ENCODE measurements around the gene AACS. TPM values are rescaled to one million over a fixed set of nuclear protein-coding genes. Genes with fewer than 3 reads are reported as not detected.

Gene AACS
- total and polyA plus RNA-seq, 3 donors from 2014 or later: 26.0 to 44.8 (median 31.7) TPM

- H3K27ac ChIP-seq: no peak overlapping the region
- 68 to 75% methylated on average over 6 of the region's 6 CpGs for WGBS, 2 donors
- DNase-seq: no peak
- no peak overlapping the region for H3K4me3 ChIP-seq
- intact Hi-C loops (cut with DNase I; ENCODE audit: low total_unique reads): no loop called here
- no peak for TF ChIP-seq CTCF (IDR thresholded peaks at IDR 0.05)
- TF ChIP-seq POLR2A (IDR thresholded peaks at IDR 0.05): no peak
- no peaks in the 10 kb centered on the region for H3K9me3 ChIP-seq
- H3K36me3 ChIP-seq (ENCODE audit: low read depth, missing control alignments): no peaks in the 10 kb centered on the region
- H3K27me3 ChIP-seq: no peaks in the 10 kb centered on the region
- H3K4me1 ChIP-seq: no peaks in the 10 kb centered on the region
These were observed 26.1 kb upstream of the AACS start for GRCh38 chr12:125038976-125039625.

- Histone ChIP-seq H3K4me3 (peak overlapping the region; percentile 40 to 69), H3K4me1 (no peaks in the 10 kb centered on the region), H3K9me3 (no peaks in the 10 kb centered on the region), H3K27me3 (no peaks in the 10 kb centered on the region), H3K36me3 (ENCODE audit: low read depth, missing control alignments) (no peaks in the 10 kb centered on the region), H3K27ac (no peak overlapping the region)
- intact Hi-C loops (cut with DNase I; ENCODE audit: low total_unique reads): no loop called here
- TF ChIP-seq POLR2A (IDR thresholded peaks at IDR 0.05): no peak
- TF ChIP-seq CTCF (IDR thresholded peaks at IDR 0.05): no peak
- 39 to 47% methylated on average over 15 of the region's 15 CpGs for WGBS, 2 donors
- no peak for DNase-seq
These were observed 16.2 kb upstream of the AACS start for GRCh38 chr12:125049093-125049458.

- WGBS, 2 donors: 75 to 82% methylated on average over 10 of the region's 10 CpGs
- DNase-seq: no peak
- intact Hi-C loops (cut with DNase I; ENCODE audit: low total_unique reads): no loop called here
These were observed 14.8 kb upstream of the AACS start for GRCh38 chr12:125050446-125050845.

GRCh38 chr12:125050868-125051267 lies 14.4 kb upstream of the AACS start:
- Histone ChIP-seq H3K4me1 (no peaks in the 10 kb centered on the region), H3K4me3 (no peak overlapping the region), H3K9me3 (no peaks in the 10 kb centered on the region), H3K27ac (no peak overlapping the region), H3K36me3 (ENCODE audit: low read depth, missing control alignments) (no peaks in the 10 kb centered on the region), H3K27me3 (no peaks in the 10 kb centered on the region)
- TF ChIP-seq CTCF (IDR thresholded peaks at IDR 0.05) (no peak), POLR2A (IDR thresholded peaks at IDR 0.05) (no peak)
- intact Hi-C loops (cut with DNase I; ENCODE audit: low total_unique reads): no loop called here
- no peak for DNase-seq
- 66 to 74% methylated on average over 3 of the region's 3 CpGs for WGBS, 2 donors

More at GRCh38 chr12:125050446-125050845, 14.8 kb upstream of the AACS start:
- Histone ChIP-seq H3K4me1 (no peaks in the 10 kb centered on the region), H3K9me3 (no peaks in the 10 kb centered on the region), H3K27ac (no peak overlapping the region), H3K27me3 (no peaks in the 10 kb centered on the region), H3K36me3 (ENCODE audit: low read depth, missing control alignments) (no peaks in the 10 kb centered on the region), H3K4me3 (peak overlapping the region; percentile 40 to 69)
- TF ChIP-seq CTCF (IDR thresholded peaks at IDR 0.05) (no peak), POLR2A (IDR thresholded peaks at IDR 0.05) (no peak)

GRCh38 chr12:125053821-125054220 lies 11.4 kb upstream of the AACS start:
- DNase-seq: peak; percentile 73
- intact Hi-C loops (cut with DNase I; ENCODE audit: low total_unique reads): no loop called here

More at GRCh38 chr12:125053821-125054220, 11.4 kb upstream of the AACS start:
- Histone ChIP-seq H3K4me3 (no peak overlapping the region), H3K36me3 (ENCODE audit: low read depth, missing control alignments) (no peaks in the 10 kb centered on the region), H3K4me1 (no peaks in the 10 kb centered on the region), H3K27me3 (no peaks in the 10 kb centered on the region), H3K9me3 (no peaks in the 10 kb centered on the region), H3K27ac (no peak overlapping the region)
- WGBS, 2 donors: 43 to 51% methylated on average over 8 of the region's 8 CpGs
- TF ChIP-seq POLR2A (IDR thresholded peaks at IDR 0.05) (no peak), CTCF (IDR thresholded peaks at IDR 0.05) (no peak)
